Sigmoid colon (tissue), 7 donors: ENCODE results near the gene HSPH1. TPM values are rescaled to one million over a fixed set of nuclear protein-coding genes. Genes with fewer than 3 reads are reported as not detected.
"Not testable (repeated sequence)": the region's sequence is repeated elsewhere in the genome, so short reads cannot be mapped to it uniquely, and the experiment has no call there.

ENCODE experiments used
- DNase-seq: peaks from one replicate; pipeline ENCODE4 v3.0.0-alpha.2; 2019
- H3K27ac ChIP-seq, 4 donors: fragments of 200-600 bp; sonication (generic); one replicate each; pipeline ENCODE4 v1.5.1; 2016 to 2019; ENCODE audit warnings: mild to moderate bottlenecking in 1 of 4
- H3K27me3 ChIP-seq, 3 donors: fragments of 200-600 bp; sonication (generic); one replicate each; pipeline ENCODE4 v1.5.1; 2019; ENCODE audit warnings: mild to moderate bottlenecking in 1 of 3
- H3K36me3 ChIP-seq, 4 donors: fragments of 200-600 bp; sonication (generic); one replicate each; pipeline ENCODE4 v1.5.1; 2016 to 2019
- H3K4me1 ChIP-seq, 4 donors: fragments of 200-600 bp; sonication (generic); one replicate each; pipeline ENCODE4 v1.5.1; 2017 to 2019
- H3K4me3 ChIP-seq, 4 donors: fragments of 200-600 bp; sonication (generic); one replicate each; pipeline ENCODE4 v1.5.1; 2017 to 2019; ENCODE audit warnings: mild to moderate bottlenecking in 2 of 4, moderate library complexity in 1 of 4
- H3K9me3 ChIP-seq, 4 donors: fragments of 200-600 bp in 3 of 4; sonication (generic) in 3 of 4; one replicate each; pipeline versions ENCODE4 v1.5.1 to v1.6.1; 2013 to 2019
- CTCF ChIP-seq, 4 experiments: fragments of 450-650 bp in 3 of 4; fragments of 200-600 bp in 1 of 4; IDR thresholded peaks; one replicate each; pipeline ENCODE4 v1.5.1; 2016 to 2019; ENCODE audit warnings: antibody characterized with exemption in 4 of 4, mild to moderate bottlenecking in 3 of 4, moderate library complexity in 2 of 4
- EP300 ChIP-seq, 4 donors: sonication (generic); formaldehyde crosslinking; IDR thresholded peaks; one replicate each; pipeline ENCODE4 v1.6.1; 2017; ENCODE audit warnings: antibody characterized with exemption in 4 of 4
- POLR2A ChIP-seq, 2 donors: fragments of 450-650 bp; IDR thresholded peaks; one replicate each; pipeline ENCODE4 v1.6.1; 2016; ENCODE audit warnings: antibody characterized with exemption in 2 of 2, mild to moderate bottlenecking in 2 of 2, moderate library complexity in 2 of 2
- POLR2AphosphoS5 ChIP-seq, 4 donors: sonication (generic); formaldehyde crosslinking; IDR thresholded peaks; one replicate each; pipeline ENCODE4 v1.6.1; 2017; ENCODE audit warnings: antibody characterized with exemption in 4 of 4
- WGBS, 2 donors: extraction: QIAGEN DNeasy Blood & Tissue Kit; methylation state at CpG; one replicate each; pipeline ENCODE4 v1.1.7; 2013; 5-methylcytosine and 5-hydroxymethylcytosine counted together
- intact Hi-C: fragments of 100-400 bp; cut with DNase I; formaldehyde crosslinking; loops from one replicate; pipeline ENCODE4 v1.15.1; 2023
- polyA plus RNA-seq, 3 donors: library from polyadenylated mRNA; stranded (reverse); fragments of 200-250 nt; gene quantifications; one replicate each; pipeline ENCODE4 v1.2.3, GENCODE V29; 2013
- total RNA-seq, 4 donors: library from RNA; depleted of rRNA; stranded (reverse); fragments of >200 nt; gene quantifications; one replicate each; pipeline ENCODE4 v1.1.0, GENCODE V29; 2016
- donor health status: healthy with polysubstance abuse.
- donor health status: Bipolar disorder and iron deficiency.
- donor health status: healthy.

The HSPH1 gene
- total and polyA plus RNA-seq, 7 donors = 12.0 to 41.5 (median 30.7) TPM

- intact Hi-C loops = no loop called here
- peaks cover 0 to 11% (median 0%) of the 10 kb centered on the region in 3 donors for H3K27me3 ChIP-seq
- H3K36me3 ChIP-seq = no peaks in the 10 kb centered on the region
- no peaks in the 10 kb centered on the region for H3K9me3 ChIP-seq
- 59 to 72% methylated on average over 7 of the region's 7 CpGs for WGBS, 2 donors
- H3K27ac ChIP-seq = no peak overlapping the region
- no peak for DNase-seq
- H3K4me1 ChIP-seq = no peaks in the 10 kb centered on the region
- TF ChIP-seq CTCF (IDR thresholded peaks at IDR 0.05) (no peak), POLR2AphosphoS5 (IDR thresholded peaks at IDR 0.05) (no peak), EP300 (IDR thresholded peaks at IDR 0.05) (no peak), POLR2A (IDR thresholded peaks at IDR 0.05) (no peak)
- H3K4me3 ChIP-seq = no peak overlapping the region
These were observed 60.1 kb downstream of the HSPH1 start for GRCh38 chr13:31101472-31102170.

GRCh38 chr13:31100721-31101120, 61.0 kb downstream of the HSPH1 start:
- H3K4me3 ChIP-seq = no peak overlapping the region
- H3K9me3 ChIP-seq = no peaks in the 10 kb centered on the region
- no peaks in the 10 kb centered on the region for H3K36me3 ChIP-seq
- peaks cover 0 to 11% (median 0%) of the 10 kb centered on the region in 3 donors for H3K27me3 ChIP-seq
- no peak overlapping the region for H3K27ac ChIP-seq
- 68 to 71% methylated on average over 7 of the region's 7 CpGs for WGBS, 2 donors
- DNase-seq = no peak
- H3K4me1 ChIP-seq = no peaks in the 10 kb centered on the region
- no peak for TF ChIP-seq CTCF (IDR thresholded peaks at IDR 0.05)
- no peak for TF ChIP-seq EP300 (IDR thresholded peaks at IDR 0.05)
- no peak for TF ChIP-seq POLR2AphosphoS5 (IDR thresholded peaks at IDR 0.05)
- TF ChIP-seq POLR2A (IDR thresholded peaks at IDR 0.05) = no peak
- intact Hi-C loops = no loop called here

- H3K36me3 ChIP-seq, H3K4me3 ChIP-seq, H3K9me3 ChIP-seq, H3K27ac ChIP-seq, H3K4me1 ChIP-seq, DNase-seq, intact Hi-C loops: not testable (repeated sequence)
- WGBS, 2 donors = 12 to 45% methylated on average over 3 of the region's 3 CpGs
- peaks cover 0 to 11% (median 0%) of the 10 kb centered on the region in 3 donors for H3K27me3 ChIP-seq
These were observed 63.7 kb downstream of the HSPH1 start for GRCh38 chr13:31097911-31098434.

GRCh38 chr13:31096654-31097302, 64.9 kb downstream of the HSPH1 start:
- Histone ChIP-seq H3K36me3 (no peaks in the 10 kb centered on the region), H3K4me3 (no peak overlapping the region), H3K4me1 (no peaks in the 10 kb centered on the region), H3K27ac (no peak overlapping the region), H3K27me3 (peaks cover 0 to 11% (median 0%) of the 10 kb centered on the region in 3 donors), H3K9me3 (no peaks in the 10 kb centered on the region)
- intact Hi-C loops = no loop called here
- WGBS, 2 donors = 36 to 69% methylated on average over 10 of the region's 10 CpGs
- TF ChIP-seq EP300 (IDR thresholded peaks at IDR 0.05) (no peak), POLR2AphosphoS5 (IDR thresholded peaks at IDR 0.05) (no peak), CTCF (IDR thresholded peaks at IDR 0.05) (no peak), POLR2A (IDR thresholded peaks at IDR 0.05) (no peak)
- no peak for DNase-seq

- 85 to 92% methylated on average over 6 of the region's 6 CpGs for WGBS, 2 donors
- no peak for TF ChIP-seq POLR2A (IDR thresholded peaks at IDR 0.05)
- TF ChIP-seq POLR2AphosphoS5 (IDR thresholded peaks at IDR 0.05) = no peak
- no peak for TF ChIP-seq EP300 (IDR thresholded peaks at IDR 0.05)
- TF ChIP-seq CTCF (IDR thresholded peaks at IDR 0.05) = no peak
These were observed 67.2 kb downstream of the HSPH1 start for GRCh38 chr13:31094331-31095015.

More at GRCh38 chr13:31094331-31095015, 67.2 kb downstream of the HSPH1 start:
- H3K27me3 ChIP-seq = peaks cover 0 to 11% (median 0%) of the 10 kb centered on the region in 3 donors
- no peak for DNase-seq
- H3K9me3 ChIP-seq = no peaks in the 10 kb centered on the region
- H3K36me3 ChIP-seq = no peaks in the 10 kb centered on the region
- H3K4me1 ChIP-seq = no peaks in the 10 kb centered on the region
- intact Hi-C loops = no loop called here
- no peak overlapping the region for H3K27ac ChIP-seq
- no peak overlapping the region for H3K4me3 ChIP-seq
